Nephron (organoid): ENCODE results near the gene N4BP2.
"Not testable (repeated sequence)": the region's sequence is repeated elsewhere in the genome, so short reads cannot be mapped to it uniquely, and the experiment has no call there.

Experiments
- H3K27ac Mint-ChIP-seq, 3 experiments: 2 replicates each; pipeline ENCODE4 v1.8.0; 2020; ENCODE audit warnings: mixed read lengths in 3 of 3, mild to moderate bottlenecking in 2 of 3, moderate library complexity in 1 of 3
- H3K27me3 Mint-ChIP-seq: 2 replicates; pipeline ENCODE4 v1.8.0; 2021; ENCODE audit warnings: low read depth, mild to moderate bottlenecking, moderate library complexity, mixed read lengths
- H3K36me3 Mint-ChIP-seq: 2 replicates; pipeline ENCODE4 v1.8.0; 2020; ENCODE audit warnings: low read depth, mixed read lengths
- H3K4me1 Mint-ChIP-seq: 2 replicates; pipeline ENCODE4 v1.8.0; 2020; ENCODE audit warnings: mixed read lengths
- H3K4me3 Mint-ChIP-seq, 3 experiments: 2 replicates each; pipeline ENCODE4 v1.8.0; 2020; ENCODE audit warnings: mild to moderate bottlenecking in 3 of 3, mixed read lengths in 3 of 3, moderate library complexity in 2 of 3
- H3K9me3 Mint-ChIP-seq: 2 replicates; pipeline ENCODE4 v1.8.0; 2020; ENCODE audit warnings: mixed read lengths
- TF ChIP-seq, protein P1 (sequence below), 3 experiments: fragments of 200-600 bp; sonication (generic); IDR thresholded peaks; one replicate each; pipeline ENCODE4 v1.5.0; 2021; ENCODE audit warnings: antibody characterized with exemption in 3 of 3; ENCODE audit not compliant: unreplicated experiment in 3 of 3

N4BP2 gene

DNA sequence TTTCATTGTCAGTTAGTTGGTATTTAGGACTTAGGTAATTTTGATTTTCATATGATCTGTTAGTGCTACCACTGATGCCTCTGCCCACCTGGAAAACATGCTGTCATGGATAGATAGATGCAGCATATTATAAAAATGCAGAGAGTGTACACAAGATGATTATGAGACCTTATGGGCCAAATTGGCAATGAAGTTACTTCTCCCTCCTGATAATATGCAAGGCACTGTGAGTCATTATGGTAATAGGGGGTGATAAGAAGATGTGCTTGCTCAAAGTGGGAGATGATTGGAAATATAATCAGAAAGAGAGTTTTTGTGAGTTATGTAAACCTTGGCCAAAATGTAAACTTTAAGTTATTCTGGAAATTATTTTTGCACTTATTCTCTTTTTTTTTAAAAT lies 83.5 kb downstream of the N4BP2 start:
- Mint-ChIP-seq H3K27me3 (no peaks in the 10 kb centered on the region), H3K9me3 (peaks cover 15% of the 10 kb centered on the region), H3K36me3 (peaks cover 82% of the 10 kb centered on the region), H3K4me3 (no peak overlapping the region), H3K4me1 (no peaks in the 10 kb centered on the region), H3K27ac (no peak overlapping the region)
- TF ChIP-seq, protein P1, sequence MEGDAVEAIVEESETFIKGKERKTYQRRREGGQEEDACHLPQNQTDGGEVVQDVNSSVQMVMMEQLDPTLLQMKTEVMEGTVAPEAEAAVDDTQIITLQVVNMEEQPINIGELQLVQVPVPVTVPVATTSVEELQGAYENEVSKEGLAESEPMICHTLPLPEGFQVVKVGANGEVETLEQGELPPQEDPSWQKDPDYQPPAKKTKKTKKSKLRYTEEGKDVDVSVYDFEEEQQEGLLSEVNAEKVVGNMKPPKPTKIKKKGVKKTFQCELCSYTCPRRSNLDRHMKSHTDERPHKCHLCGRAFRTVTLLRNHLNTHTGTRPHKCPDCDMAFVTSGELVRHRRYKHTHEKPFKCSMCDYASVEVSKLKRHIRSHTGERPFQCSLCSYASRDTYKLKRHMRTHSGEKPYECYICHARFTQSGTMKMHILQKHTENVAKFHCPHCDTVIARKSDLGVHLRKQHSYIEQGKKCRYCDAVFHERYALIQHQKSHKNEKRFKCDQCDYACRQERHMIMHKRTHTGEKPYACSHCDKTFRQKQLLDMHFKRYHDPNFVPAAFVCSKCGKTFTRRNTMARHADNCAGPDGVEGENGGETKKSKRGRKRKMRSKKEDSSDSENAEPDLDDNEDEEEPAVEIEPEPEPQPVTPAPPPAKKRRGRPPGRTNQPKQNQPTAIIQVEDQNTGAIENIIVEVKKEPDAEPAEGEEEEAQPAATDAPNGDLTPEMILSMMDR (IDR thresholded peaks at IDR 0.05; ENCODE audit: unreplicated experiment in 3 of 3): no peak

DNA sequence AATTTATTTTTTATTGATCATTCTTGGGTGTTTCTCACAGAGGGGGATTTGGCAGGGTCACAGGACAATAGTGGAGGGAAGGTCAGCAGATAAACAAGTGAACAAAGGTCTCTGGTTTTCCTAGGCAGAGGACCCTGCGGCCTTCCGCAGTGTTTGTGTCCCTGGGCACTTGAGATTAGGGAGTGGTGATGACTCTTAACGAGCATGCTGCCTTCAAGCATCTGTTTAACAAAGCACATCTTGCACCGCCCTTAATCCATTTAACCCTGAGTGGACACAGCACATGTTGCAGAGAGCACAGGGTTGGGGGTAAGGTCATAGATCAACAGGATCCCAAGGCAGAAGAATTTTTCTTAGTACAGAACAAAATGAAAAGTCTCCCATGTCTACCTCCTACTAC lies 83.9 kb downstream of the N4BP2 start:
- peaks cover 83% of the 10 kb centered on the region for H3K36me3 Mint-ChIP-seq
- H3K9me3 Mint-ChIP-seq: peaks cover 14% of the 10 kb centered on the region
- not testable (repeated sequence) for H3K27me3 Mint-ChIP-seq, H3K4me3 Mint-ChIP-seq, H3K27ac Mint-ChIP-seq, H3K4me1 Mint-ChIP-seq

DNA sequence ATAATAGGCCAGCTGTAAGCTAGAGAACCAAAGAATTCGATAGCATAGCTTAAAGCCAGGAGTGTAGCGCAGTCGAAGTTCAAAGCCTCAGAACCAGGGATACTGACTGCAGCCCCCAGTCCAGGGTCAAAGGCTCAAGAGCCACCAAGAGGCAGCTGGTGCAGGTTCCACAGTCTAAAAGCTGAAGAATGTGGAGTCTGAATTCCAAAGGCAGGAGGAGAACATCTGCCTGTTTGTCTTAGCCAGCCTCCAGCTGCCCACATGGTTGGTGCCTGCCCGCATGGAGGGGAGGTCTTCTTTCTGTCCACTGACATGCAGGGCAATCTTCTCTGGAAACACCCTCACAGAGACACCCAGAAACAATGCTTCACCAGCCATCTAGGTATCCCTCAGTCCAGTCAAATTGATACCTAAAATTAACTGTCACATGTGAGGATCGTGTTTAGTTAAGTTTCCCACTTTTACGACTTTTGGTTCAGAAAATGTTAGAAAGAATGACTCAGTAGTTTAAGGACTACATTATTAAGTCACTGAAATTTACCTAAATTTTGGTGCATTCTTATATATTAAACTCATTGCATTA lies 87.4 kb downstream of the N4BP2 start:
- Mint-ChIP-seq H3K36me3 (peaks cover 79% of the 10 kb centered on the region), H3K27me3 (no peaks in the 10 kb centered on the region), H3K4me1 (no peaks in the 10 kb centered on the region), H3K27ac (no peak overlapping the region), H3K4me3 (no peak overlapping the region), H3K9me3 (peaks cover 19% of the 10 kb centered on the region)
- TF ChIP-seq, protein P1 (IDR thresholded peaks at IDR 0.05; ENCODE audit: unreplicated experiment in 3 of 3): no peak

DNA sequence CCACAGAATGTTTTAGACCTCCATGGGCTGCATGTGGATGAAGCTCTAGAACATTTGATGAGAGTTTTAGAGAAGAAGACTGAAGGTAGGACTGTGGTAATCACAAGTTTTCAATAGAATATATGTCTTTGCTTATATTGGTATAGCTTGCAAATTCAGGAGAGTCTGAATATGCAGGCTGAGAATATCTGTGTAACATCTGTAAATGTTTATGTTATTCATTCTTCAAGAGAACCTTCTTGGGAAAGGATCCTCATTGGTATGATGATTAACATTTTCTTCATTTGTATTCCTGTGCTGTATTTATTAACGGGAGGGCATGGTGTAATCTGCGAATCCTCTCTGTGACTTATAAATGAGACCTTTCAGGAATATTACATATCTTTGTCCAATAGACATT lies 88.1 kb downstream of the N4BP2 start:
- no peak overlapping the region for H3K27ac Mint-ChIP-seq
- TF ChIP-seq, protein P1 (IDR thresholded peaks at IDR 0.05; ENCODE audit: unreplicated experiment in 3 of 3): no peak
- H3K4me1 Mint-ChIP-seq: no peaks in the 10 kb centered on the region
- no peak overlapping the region for H3K4me3 Mint-ChIP-seq
- no peaks in the 10 kb centered on the region for H3K27me3 Mint-ChIP-seq
- H3K9me3 Mint-ChIP-seq: peaks cover 22% of the 10 kb centered on the region
- H3K36me3 Mint-ChIP-seq: peaks cover 84% of the 10 kb centered on the region

DNA sequence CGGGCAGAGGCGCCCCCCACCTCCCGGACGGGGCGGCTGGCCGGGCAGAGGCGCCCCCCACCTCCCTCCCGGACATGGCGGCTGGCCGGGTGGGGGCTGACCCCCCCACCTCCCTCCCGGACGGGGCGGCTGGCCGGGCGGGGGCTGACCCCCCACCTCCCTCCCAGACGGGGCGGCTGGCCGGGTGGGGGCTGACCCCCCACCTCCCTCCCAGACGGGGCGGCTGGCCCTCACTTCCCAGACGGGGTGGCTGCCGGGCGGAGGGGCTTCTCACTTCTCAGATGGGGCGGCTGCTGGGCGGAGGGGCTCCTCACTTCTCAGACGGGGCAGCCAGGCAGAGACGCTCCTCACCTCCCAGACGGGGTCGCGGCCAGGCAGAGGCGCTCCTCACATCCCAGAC lies 90.8 kb downstream of the N4BP2 start:
- H3K36me3 Mint-ChIP-seq: peaks cover 81% of the 10 kb centered on the region
- not testable (repeated sequence) for H3K27ac Mint-ChIP-seq, H3K4me1 Mint-ChIP-seq, H3K27me3 Mint-ChIP-seq, H3K4me3 Mint-ChIP-seq
- H3K9me3 Mint-ChIP-seq: peaks cover 19% of the 10 kb centered on the region

DNA sequence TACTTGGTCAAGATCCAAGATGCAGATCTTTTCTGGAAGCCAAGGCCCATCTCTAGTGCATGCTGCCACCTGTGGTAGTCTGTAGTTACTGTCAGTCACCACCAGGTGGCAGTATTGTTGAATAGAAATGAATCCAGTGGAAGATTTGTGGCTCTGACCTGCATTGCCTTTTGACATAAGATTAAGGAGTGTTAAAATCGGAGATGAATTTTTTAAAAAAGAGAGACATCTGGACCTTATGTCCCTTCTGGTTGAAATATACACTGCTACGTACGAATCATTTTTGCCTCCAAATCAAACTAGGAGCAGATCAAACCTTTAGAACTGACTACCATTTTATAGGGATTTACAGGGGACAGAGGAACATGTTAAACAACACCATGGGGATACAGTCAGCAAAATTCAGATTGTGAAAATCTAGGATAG lies 93.3 kb downstream of the N4BP2 start:
- no peaks in the 10 kb centered on the region for H3K27me3 Mint-ChIP-seq
- no peaks in the 10 kb centered on the region for H3K4me1 Mint-ChIP-seq
- peaks cover 69% of the 10 kb centered on the region for H3K36me3 Mint-ChIP-seq
- no peak overlapping the region for H3K27ac Mint-ChIP-seq
- no peak overlapping the region for H3K4me3 Mint-ChIP-seq
- TF ChIP-seq, protein P1 (IDR thresholded peaks at IDR 0.05; ENCODE audit: unreplicated experiment in 3 of 3): peak; percentile 68 to 73 (median 71)
- H3K9me3 Mint-ChIP-seq: peaks cover 18% of the 10 kb centered on the region

DNA sequence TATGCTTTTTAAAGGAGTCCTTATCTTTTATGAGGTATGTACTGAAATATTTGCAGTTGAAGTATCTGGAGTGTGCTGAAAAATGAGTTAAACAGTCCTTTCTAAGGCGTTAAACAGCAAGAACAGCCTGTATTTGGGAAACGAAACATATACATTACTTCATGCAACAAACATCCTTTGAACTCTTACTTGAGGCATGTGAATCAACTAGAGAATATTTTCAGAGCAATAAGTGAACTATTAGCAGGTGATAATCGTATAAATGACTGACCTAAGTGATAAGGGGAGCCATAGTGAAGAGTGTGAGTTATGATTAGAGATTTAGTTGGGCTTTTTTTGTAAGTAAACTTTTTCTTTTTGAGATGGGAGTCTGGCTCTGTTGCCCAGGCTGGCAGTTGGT lies 94.3 kb downstream of the N4BP2 start:
- Mint-ChIP-seq H3K27me3 (no peaks in the 10 kb centered on the region), H3K36me3 (peaks cover 59% of the 10 kb centered on the region), H3K4me3 (no peak overlapping the region), H3K9me3 (peaks cover 18% of the 10 kb centered on the region), H3K27ac (no peak overlapping the region), H3K4me1 (no peaks in the 10 kb centered on the region)
- TF ChIP-seq, protein P1 (IDR thresholded peaks at IDR 0.05; ENCODE audit: unreplicated experiment in 3 of 3): no peak
